Stimulated activated CD4-positive, alpha-beta T cell treated with anti-CD3 and anti-CD28 coated beads, Interleukin-4, amount 100 ng/mL, for 1 hour (primary cell): ENCODE measurements around the gene UBE2I.

ENCODE experiments used
- DNase-seq: peaks from one replicate; pipeline ENCODE4 v3.0.0-alpha.2; 2020

The UBE2I gene

DNA sequence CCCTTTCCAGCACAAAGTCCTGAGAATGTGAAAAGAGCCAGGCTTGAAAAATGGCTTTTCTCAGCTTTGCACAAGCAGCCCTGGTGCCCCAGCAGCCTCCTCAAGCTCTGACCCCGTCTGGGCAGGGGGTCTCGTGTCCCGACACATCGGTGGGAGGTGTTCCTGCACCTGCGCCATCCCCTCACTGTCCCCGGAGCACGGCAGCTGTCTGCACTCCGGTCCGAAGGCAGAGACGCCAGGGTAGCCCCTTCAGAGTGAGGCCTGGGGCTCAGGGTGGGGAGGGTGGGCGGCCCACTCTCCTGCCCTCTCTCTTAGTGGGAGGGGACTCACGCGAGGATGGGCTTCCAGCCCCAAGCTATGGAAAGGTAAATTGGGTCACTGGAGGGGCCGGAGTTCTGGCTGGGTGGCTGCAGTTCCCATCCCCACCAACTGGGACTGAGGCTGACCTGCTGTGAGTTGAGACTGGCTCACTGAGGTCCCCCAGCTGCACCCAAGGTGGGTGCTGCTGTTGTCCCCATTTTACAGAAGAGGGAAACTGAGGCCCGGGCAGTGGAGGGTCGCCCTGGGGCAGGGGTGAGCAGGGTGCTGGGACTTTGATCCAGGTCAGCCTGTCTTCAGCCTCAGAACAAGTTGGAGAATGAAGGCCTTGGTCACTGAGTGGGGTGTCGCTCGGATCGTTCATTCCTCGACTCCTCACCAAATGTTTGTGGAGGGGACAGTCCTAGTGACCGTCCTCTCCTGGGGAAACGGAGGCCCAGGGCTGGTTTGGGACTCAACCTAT, 21.7 kb downstream of the UBE2I start:
- no peak for DNase-seq

DNA sequence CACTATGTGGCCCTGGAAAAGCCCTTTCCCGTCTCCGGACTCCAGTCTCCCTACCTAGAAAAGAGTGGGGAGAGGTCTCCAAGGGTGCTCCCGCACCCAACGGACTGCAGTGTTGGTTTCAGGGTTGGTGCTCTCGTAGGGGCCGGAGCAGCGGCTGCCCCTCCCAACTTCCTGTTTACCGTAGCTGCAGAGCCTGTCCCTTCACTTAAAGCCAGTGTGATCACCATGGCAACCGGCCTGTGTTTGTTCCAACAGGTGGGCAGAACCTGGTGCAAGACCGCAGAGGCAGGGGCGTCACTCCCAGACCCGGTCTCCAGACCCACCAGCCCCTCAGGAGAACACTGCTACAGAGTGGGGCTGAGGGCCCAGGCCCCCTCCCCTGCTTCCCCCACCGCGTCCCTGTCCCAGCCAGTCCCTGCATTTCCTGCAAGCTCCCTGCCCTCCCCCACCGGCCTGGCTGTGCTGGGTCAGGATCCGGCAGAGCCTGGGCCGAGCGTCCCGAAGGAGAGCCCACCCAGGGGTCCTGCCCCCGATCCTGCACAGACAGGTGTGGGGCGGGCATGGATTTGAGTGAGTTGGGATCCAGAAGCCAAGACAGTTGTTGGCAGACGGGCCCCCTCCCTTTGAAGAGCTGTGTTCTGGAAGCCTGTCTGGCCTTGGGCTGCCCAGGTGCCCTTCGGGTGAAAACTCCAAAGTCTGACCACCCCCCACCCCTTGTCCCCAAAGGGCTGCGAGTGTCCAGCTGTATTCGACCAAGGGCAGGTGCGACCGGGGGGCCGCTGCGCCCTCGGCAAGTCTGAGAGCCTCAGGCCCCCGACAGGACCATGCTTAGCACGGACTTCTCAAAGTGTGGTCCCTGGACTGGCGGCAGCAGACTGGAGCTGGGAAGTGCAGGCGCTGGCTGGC, 22.5 kb downstream of the UBE2I start:
- DNase-seq = no peak

DNA sequence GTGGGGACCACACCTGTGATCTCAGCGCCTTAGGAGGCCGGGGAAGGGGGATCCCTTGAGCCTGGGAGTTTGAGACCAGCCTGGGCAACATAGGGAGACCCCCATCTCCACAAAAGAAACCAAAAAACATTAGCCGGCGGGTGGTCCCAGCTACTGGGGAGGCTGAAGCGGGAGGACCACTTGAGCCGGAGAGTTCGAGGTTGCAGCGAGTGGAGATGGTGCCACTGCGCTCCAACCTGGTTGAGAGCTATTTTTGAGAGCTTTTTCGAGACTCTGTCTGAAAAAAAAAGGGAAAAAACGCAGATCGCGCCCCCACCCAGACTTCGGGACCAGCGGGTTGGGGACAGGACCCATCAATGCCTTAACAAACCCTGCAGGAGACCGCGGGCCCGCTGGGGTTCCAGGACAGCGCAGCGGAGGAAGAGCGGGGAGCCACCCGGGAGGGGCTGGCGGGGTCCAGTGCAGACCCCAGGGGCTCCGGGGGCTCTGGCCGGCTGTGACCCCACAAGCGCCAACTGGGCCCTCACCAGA, 23.2 kb downstream of the UBE2I start:
- DNase-seq = no peak

DNA sequence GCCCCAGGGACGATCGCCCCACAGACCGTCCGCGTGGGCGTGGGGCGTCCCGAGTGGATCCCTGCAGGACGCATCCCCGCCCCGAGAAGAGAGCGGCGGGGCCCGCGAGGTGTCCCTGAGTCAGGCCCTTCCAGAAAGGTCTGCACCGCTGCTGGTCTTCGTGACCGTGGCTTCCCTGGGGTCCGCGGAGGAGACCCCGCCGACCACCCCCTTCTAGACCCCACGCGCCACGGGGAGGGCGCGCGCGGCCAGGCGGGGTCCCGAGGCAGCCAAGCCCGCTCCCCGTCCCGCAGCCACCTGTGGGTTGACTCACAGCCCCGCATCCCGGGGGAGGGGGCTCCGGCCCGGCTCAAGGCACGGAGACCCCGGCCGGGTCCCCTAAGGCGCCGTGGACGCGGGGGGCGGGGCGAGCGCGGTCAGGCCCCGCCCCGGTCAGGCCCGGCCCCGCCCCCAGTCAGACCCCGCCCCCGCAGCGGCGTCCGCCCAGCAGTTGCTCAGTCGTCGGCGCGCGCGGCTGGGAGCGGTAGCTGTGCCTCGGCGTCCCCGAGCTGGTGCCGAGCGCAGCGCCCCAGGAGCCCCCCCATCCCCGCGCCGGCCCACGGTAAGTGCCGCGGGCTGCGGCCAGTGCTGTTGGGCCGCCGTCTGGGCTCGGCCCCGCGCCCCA, 23.8 kb downstream of the UBE2I start, which contains the start of gene BAIAP3:
TSS of gene BAIAP3 (plus strand) at position 497 of the 664 bp plus-strand sequence. CDS start 4,905 bp downstream, outside the sequence.
- peak; percentile 48 for DNase-seq

DNA sequence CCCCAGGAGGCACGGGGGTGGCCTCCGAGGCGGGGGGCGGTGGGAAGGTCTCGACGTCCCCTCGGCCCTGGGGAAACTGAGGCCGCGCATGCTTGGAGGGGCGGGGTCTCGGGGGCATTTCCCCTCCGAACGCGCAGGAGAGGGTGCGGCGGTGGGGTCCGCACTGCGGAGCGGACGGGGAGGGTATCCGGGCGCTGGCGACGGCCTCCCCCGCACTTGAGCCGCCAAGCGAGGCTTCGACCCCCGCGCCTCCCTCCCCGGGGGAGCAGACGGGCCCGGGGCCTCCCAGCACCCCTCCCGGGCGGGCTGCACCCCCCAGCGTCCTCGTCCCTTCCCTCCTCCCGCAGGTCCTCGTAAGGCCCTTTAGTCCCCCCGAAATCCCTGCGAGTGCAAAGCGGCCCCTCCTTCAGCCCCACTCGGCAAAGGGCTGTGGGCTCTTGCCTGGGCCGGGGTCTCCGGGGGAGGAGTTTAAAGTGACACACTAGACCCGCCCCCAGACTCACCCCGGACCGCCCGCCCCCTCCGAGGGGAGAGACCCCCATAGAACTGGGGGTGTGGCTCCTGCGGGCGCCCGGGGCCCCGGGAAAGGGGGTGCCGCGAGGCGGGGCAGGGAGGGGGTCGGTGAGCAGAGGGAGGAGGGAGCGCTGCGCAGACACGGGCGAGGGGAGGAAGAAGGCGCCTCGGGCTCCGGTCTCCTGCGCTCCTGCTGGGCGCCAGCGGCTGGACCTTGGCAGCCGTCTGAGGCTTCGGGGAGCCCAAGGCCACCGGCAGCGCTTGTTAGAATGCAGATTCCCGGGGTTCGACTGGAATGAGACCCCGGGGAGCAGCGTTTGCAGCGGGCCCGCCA, 24.6 kb downstream of the UBE2I start:
- DNase-seq = no peak

GRCh38 chr16:1334739-1335138, 25.3 kb downstream of the UBE2I start:
- DNase-seq = no peak

DNA sequence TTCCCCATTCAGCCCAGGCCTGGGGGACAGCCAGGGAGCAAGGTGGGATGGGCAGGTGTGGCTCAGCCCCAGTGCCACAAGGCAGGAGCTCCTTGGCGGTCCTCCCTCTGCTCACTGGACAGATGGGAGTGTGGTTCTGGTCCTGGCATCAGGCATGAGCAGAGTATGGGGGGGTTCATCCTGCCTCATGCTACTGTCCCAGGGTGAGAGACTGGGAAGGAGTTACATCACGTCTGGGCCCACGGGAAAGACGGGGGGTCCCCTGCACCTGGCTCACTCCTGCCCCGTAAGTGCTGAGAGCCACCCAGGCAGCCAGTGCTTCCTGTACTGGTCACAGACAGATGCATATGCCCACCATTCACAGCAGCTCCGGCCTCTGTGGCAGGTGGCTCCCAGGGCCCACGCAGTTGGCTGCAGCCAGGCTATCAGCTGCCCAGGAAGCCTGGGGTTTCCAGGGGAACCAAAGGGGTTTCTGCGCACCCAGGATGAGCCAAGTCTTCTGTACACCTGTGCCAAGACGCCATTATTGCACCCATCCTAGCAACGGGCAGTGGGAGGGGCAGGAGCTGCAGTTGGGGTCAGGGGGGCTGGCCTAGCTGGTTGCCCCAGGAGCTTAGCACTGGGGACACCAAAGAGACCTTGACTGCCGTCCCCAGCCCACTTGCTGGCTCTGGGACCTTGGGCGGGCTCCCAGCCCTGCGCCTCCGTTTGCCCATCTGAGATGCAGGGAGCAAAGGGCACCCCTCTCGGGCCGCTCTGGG, 26.0 kb downstream of the UBE2I start:
- no peak for DNase-seq

DNA sequence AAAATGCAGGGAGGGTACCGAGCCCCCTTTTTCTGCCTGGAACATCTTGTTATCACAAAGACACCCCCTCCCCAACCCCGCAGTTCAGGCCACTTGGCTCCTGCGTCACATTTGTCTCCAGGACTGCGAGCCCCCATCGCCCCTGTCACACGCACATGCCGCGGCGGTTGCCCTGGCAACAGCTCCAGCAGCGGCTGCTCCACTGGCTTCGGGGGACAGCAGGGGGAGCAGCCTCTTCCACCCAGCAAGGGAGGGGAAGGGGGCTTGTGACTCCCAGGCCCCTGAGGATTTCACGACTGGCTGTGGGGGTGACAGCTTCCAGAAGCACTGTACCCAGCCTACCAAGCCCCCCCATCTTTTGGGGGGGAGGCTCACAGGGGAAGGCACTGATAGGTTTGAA, 26.6 kb downstream of the UBE2I start:
- DNase-seq = no peak

DNA sequence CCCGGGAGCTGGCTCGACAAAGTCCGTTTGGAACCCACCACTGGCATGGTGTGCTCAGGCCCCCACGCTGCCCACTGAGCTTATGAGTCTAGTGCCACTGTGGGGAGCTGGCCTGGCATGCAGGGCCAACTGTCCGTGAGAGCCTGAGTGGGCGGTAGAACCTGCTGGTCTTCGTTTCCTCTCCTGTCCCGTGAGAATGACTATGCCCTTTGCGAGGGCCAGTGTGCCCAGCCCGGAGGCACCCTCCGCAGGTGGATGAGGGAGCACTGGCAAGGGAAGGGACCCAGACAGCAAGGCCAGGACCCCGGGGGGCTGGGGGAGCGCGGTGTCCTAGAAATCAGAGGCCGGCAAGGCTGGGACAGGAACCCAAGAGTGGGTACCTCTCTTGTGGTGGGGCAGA, 27.2 kb downstream of the UBE2I start:
- no peak for DNase-seq

- no peak for DNase-seq
Observed at GRCh38 chr16:1337486-1337885, 28.1 kb downstream of the UBE2I start.

- peak; percentile 34 for DNase-seq
Observed at GRCh38 chr16:1338119-1338730, 28.8 kb downstream of the UBE2I start.

GRCh38 chr16:1338855-1339675, 29.6 kb downstream of the UBE2I start:
- DNase-seq = no peak

GRCh38 chr16:1340730-1341494, 31.5 kb downstream of the UBE2I start:
- DNase-seq = no peak

- no peak for DNase-seq
Observed at GRCh38 chr16:1341495-1342420, 32.3 kb downstream of the UBE2I start.

GRCh38 chr16:1342526-1343427, 33.3 kb downstream of the UBE2I start:
- peak; percentile 88 for DNase-seq

DNA sequence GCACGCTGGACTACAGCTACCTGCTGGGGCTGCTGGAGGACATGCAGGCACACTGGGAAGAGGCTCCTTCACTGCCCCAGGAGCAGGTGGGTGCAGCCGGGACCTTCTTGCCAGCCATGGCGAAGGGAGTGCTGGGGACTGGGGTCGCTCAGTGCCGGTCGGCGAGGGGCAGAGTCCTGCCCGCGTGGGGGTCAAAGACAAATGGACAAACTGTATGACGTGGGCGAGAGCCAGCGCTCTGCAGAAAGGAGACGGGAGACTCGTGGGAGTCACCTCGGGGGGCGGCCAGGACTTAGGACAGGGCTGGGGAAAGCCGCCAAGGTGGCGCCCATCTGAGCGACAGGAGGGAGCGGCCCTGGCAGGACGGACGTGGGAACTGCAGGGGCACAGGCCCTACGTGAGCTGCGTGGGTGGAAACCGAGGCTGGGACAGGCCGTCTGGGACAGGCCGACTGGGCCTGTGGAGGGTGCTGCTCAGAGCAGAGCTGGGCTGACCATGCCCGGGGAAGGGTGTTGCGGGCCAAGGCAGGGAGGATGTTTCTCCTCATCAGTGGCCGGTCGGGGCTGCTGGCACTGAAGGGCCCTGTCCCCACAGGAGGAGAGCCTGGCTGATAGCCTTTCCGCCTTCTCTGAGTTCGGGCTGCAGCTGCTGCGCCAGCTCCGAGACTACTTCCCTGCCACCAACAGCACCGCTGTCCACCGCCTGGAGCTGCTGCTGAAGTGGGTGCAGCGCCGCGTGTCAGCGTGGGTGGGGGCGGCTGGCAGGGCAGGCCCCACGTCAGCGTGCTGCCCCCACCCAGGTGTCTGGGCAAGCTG, 34.2 kb downstream of the UBE2I start:
- DNase-seq = no peak
